ENCODE results near the gene HDAC4.

The HDAC4 gene

DNA sequence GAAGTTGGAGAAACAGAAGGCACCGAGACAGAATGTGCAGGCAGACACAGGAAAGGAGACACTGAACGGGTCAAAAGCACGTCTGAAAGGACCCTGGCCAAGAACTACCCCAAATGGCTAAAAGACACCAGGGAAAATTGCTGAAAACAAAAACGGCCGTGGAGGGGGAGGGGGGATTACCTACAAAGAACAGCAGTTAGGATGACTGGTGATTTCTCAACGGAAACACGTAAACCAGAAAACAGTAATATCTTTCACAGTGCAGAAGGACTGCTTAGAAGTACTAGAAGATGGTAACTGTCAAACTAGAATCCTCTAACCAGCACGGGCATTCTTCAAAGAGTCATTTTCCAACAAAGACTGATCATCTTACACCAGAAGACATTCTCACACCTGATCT is 142.6 kb downstream of the HDAC4 start:
- Histone ChIP-seq H4K20me1 (peaks cover 13 to 97% (median 48%) of the 10 kb centered on the region in 11 experiments; a peak in 21 of 22 replicates), H3K36me3 (peaks cover 0 to 9% (median 0%) of the 10 kb centered on the region in 11 experiments; a peak in 6 of 22 replicates), H3K27me3 (no peaks in the 10 kb centered on the region), H3K4me2 (peak overlapping the region in 3 of 11 experiments; percentile 7 to 69 (median 20); a peak in 3 of 22 replicates), H3K9ac (no peak overlapping the region), H3K4me3 (no peak overlapping the region), H3K27ac (peak overlapping the region in 1 of 11 experiments; percentile 31; a peak in 1 of 22 replicates), H3K9me3 (replicated peaks in 1 of 11) (peaks cover 7 to 20% (median 18%) of the 10 kb centered on the region in 11 experiments; a peak in 20 of 22 replicates), H3K4me1 (peaks cover 76 to 97% (median 83%) of the 10 kb centered on the region in 10 experiments)
- TF ChIP-seq Cebpa-rat (IDR thresholded peaks at IDR 0.05) = no peak

DNA sequence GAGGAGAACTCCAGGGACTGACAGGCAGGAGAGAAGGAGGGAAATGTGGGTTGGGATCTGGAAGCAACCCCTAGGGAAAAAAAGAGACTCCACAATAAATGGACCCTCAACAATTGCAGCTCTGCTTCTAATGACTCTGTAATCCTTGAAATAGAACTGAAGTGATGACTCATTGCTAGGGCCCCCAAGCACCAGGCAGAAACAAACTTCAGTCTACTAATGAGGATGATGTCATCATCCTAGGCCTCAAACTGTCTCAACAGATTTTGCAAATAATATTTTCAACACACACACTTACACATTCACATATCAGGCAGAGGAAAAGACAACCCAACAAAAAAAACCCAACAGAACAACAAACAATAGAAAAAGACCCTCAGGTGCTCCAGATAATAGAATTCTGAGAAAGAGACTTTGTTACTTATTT is 143.3 kb downstream of the HDAC4 start:
- no peak overlapping the region for H3K4me3 ChIP-seq
- peak overlapping the region in 8 of 11 experiments; percentile 31 to 69 (median 52); a peak in 17 of 22 replicates for H3K4me2 ChIP-seq
- H3K9me3 ChIP-seq (replicated peaks in 1 of 11) = peaks cover 7 to 20% (median 18%) of the 10 kb centered on the region in 11 experiments; a peak in 20 of 22 replicates
- H3K27me3 ChIP-seq = no peaks in the 10 kb centered on the region
- H3K36me3 ChIP-seq = peaks cover 0 to 9% (median 0%) of the 10 kb centered on the region in 11 experiments; a peak in 6 of 22 replicates
- H3K27ac ChIP-seq = peak overlapping the region in 1 of 11 experiments; percentile 11; a peak in 1 of 22 replicates
- H4K20me1 ChIP-seq = peaks cover 19 to 98% (median 50%) of the 10 kb centered on the region in 11 experiments; a peak in 21 of 22 replicates
- TF ChIP-seq Cebpa-rat (IDR thresholded peaks at IDR 0.05) = peak in 1 of 11 experiments; percentile 34; a peak in 1 of 22 replicates
- H3K9ac ChIP-seq = no peak overlapping the region
- peaks cover 78 to 100% (median 87%) of the 10 kb centered on the region in 10 experiments for H3K4me1 ChIP-seq

DNA sequence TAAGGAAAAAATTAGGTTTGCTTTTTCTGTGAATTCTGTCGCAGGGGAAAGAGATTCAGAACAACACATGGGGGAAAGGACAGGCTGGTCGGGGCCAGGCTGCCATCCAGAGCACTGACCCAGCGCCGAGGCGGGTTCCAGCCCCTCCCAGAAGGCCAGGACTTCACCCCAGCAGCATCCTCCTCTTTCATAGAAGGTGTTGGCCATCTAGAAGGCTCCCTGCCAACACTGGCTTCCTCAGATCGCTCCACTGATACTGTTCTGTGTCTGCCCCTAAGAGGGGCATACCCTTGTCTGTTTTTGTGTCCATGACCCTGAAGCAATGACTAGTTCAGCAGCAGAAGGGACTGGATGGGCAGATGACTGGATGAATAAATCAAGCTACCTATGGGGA is 144.5 kb downstream of the HDAC4 start:
- peaks cover 28 to 98% (median 51%) of the 10 kb centered on the region in 11 experiments; a peak in 20 of 22 replicates for H4K20me1 ChIP-seq
- H3K9me3 ChIP-seq (replicated peaks in 1 of 11) = peaks cover 7 to 20% (median 18%) of the 10 kb centered on the region in 11 experiments; a peak in 20 of 22 replicates
- H3K27ac ChIP-seq = peak overlapping the region in 1 of 11 experiments; percentile 32; a peak in 2 of 22 replicates
- H3K4me2 ChIP-seq = peak overlapping the region in 8 of 11 experiments; percentile 6 to 36 (median 18); a peak in 8 of 22 replicates
- peaks cover 0 to 9% (median 0%) of the 10 kb centered on the region in 11 experiments; a peak in 6 of 22 replicates for H3K36me3 ChIP-seq
- no peak overlapping the region for H3K9ac ChIP-seq
- H3K4me1 ChIP-seq = peaks cover 78 to 100% (median 88%) of the 10 kb centered on the region in 10 experiments
- H3K4me3 ChIP-seq = no peak overlapping the region
- no peaks in the 10 kb centered on the region for H3K27me3 ChIP-seq
- no peak for TF ChIP-seq Cebpa-rat (IDR thresholded peaks at IDR 0.05)

DNA sequence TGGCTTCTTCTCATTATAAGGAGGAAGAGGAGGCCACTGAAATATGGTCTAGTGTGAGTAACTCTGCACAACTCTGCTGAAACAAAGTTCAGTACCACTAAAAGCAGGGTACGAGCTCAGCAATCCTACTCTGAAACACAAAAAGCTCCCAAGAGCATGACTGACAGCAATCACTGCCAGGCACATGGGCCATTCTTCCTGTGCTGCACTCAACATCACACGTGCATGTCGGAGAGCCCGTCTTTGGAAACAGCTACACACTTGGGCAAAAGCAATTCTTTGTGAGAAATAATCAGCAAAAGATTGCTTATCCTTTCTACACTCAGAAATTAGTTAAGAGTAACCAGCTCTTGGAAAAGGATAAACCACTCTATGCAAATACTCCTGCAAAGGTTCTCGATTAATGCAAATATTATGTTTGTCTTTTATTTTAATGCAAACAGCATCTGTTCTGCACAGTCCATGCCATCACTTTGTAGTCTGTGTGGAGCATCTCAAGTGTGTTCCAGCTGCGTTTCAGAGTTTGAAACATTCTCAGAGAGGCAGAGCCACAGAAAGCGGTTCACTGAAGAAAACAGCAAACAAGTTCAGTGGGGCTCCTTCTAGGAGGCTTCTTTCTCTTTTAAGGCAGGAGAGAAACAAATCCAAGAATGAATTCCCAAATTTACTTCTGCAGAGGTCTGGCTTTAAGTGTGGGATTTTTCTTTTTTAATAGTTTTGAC is 145.0 kb downstream of the HDAC4 start:
- no peak overlapping the region for H3K9ac ChIP-seq
- peak overlapping the region in 1 of 11 experiments; percentile 32; a peak in 1 of 22 replicates for H3K27ac ChIP-seq

DNA sequence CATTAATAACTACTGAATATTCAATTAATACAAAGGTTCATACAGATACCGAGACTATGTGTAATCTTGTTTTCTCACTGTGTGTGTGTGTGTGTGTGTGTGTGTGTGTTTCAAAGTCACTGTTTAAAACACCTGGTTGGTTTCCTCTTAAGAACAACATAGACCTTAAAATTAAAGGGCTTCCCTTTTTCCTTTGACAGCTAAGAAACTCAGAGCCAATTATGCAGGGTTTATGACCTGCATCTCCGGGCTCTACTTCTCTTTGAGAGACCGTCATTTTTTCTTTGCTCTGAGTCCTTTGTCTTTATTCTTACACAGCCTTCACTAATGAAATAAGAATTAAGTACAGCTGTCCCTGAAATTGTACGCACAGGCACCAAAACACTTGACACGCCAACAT is 145.6 kb downstream of the HDAC4 start:
- peak overlapping the region; percentile 11 to 95 (median 22); a peak in 18 of 22 replicates for H3K4me2 ChIP-seq
- peaks cover 0 to 9% (median 0%) of the 10 kb centered on the region in 11 experiments; a peak in 6 of 22 replicates for H3K36me3 ChIP-seq
- peaks cover 78 to 100% (median 88%) of the 10 kb centered on the region in 10 experiments for H3K4me1 ChIP-seq
- H3K9me3 ChIP-seq (replicated peaks in 1 of 11) = peaks cover 7 to 20% (median 18%) of the 10 kb centered on the region in 11 experiments; a peak in 20 of 22 replicates
- peaks cover 34 to 98% (median 52%) of the 10 kb centered on the region in 11 experiments; a peak in 21 of 22 replicates for H4K20me1 ChIP-seq
- no peaks in the 10 kb centered on the region for H3K27me3 ChIP-seq
- no peak overlapping the region for H3K9ac ChIP-seq
- no peak overlapping the region for H3K27ac ChIP-seq
- no peak overlapping the region for H3K4me3 ChIP-seq
- no peak for TF ChIP-seq Cebpa-rat (IDR thresholded peaks at IDR 0.05)

More for the DNA sequence above, 145.0 kb downstream of the HDAC4 start:
- H3K4me1 ChIP-seq = peaks cover 78 to 100% (median 88%) of the 10 kb centered on the region in 10 experiments
- H3K4me3 ChIP-seq = no peak overlapping the region
- H3K36me3 ChIP-seq = peaks cover 0 to 9% (median 0%) of the 10 kb centered on the region in 11 experiments; a peak in 6 of 22 replicates
- peaks cover 33 to 98% (median 51%) of the 10 kb centered on the region in 11 experiments; a peak in 20 of 22 replicates for H4K20me1 ChIP-seq
- H3K27me3 ChIP-seq = no peaks in the 10 kb centered on the region
- peak overlapping the region; percentile 6 to 95 (median 22); a peak in 19 of 22 replicates for H3K4me2 ChIP-seq
- peaks cover 7 to 20% (median 18%) of the 10 kb centered on the region in 11 experiments; a peak in 20 of 22 replicates for H3K9me3 ChIP-seq (replicated peaks in 1 of 11)
- no peak for TF ChIP-seq Cebpa-rat (IDR thresholded peaks at IDR 0.05)

DNA sequence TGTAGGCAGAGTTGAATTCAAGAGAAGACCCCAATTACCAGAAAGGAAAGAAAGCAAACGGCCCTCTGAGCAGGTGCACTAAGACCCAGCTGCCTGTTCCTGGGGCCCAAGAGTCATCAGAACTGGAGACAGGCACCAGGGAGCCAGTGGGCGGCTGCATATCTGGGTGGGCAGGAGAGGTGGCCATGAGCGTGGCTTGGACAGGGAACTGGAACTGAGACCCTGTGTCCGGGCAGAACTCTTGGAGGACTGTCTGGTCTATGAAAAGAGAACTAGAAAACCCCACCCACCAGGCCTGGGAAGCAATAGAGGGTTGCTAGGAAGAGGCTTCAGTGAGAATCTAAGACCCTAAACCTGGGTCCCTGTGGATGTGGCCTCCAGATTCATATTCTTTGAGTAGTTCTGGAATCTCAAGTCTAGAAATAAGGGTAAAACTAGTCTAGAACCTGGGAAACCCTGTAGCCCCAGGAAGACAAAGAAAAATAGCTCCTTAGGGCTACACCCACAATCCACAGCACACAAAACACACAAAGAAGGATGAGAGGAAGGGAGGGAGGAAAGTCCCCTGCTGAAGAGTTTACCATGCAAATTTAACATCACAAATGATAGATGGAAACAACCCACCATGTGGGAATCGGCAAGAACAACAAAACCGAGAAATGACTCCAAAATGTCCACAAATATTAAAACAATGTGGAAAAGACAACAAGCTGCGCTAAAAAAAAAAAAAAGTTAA is 147.0 kb downstream of the HDAC4 start:
- H3K9me3 ChIP-seq (replicated peaks in 1 of 11) = peaks cover 7 to 19% (median 18%) of the 10 kb centered on the region in 11 experiments; a peak in 20 of 22 replicates
- H3K36me3 ChIP-seq = peaks cover 0 to 9% (median 0%) of the 10 kb centered on the region in 11 experiments; a peak in 6 of 22 replicates
- peak overlapping the region in 6 of 10 experiments; percentile 9 to 45 (median 33); a peak in 9 of 20 replicates for H3K4me3 ChIP-seq
- H3K27me3 ChIP-seq = no peaks in the 10 kb centered on the region
- H3K4me1 ChIP-seq = peaks cover 78 to 100% (median 88%) of the 10 kb centered on the region in 10 experiments
- H3K9ac ChIP-seq = peak overlapping the region; percentile 3 to 63 (median 53); a peak in 19 of 22 replicates
- H4K20me1 ChIP-seq = peaks cover 40 to 98% (median 59%) of the 10 kb centered on the region in 11 experiments; a peak in 21 of 22 replicates
- H3K27ac ChIP-seq = peak overlapping the region in 10 of 11 experiments; percentile 9 to 71 (median 64); a peak in 21 of 22 replicates
- TF ChIP-seq Cebpa-rat (IDR thresholded peaks at IDR 0.05) = no peak
- peak overlapping the region; percentile 79 to 95 (median 91) for H3K4me2 ChIP-seq

DNA sequence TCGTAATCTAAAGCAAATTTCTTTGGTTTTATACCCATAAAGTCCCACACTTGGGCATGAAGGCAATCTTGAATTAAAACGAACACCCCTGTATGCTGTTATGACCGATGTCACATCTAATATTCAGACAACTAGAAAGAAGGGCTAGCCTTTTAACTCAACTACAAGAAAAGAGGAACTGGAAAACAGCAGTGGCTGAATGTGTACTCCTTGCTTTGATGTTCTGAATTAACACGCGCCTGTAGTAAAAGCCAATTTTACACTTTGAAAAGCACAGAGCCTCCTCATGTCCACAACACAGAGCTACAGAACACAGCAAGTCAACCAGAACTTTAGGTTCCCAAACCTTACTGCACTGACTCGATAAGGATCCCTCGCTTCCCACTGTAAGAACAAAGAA is 147.6 kb downstream of the HDAC4 start:
- H3K9me3 ChIP-seq (replicated peaks in 1 of 11) = peaks cover 7 to 13% (median 12%) of the 10 kb centered on the region in 11 experiments; a peak in 20 of 22 replicates
- H3K4me1 ChIP-seq = peaks cover 83 to 100% (median 87%) of the 10 kb centered on the region in 10 experiments
- no peak for TF ChIP-seq Cebpa-rat (IDR thresholded peaks at IDR 0.05)
- peaks cover 0 to 5% (median 0%) of the 10 kb centered on the region in 11 experiments; a peak in 6 of 22 replicates for H3K36me3 ChIP-seq
- no peaks in the 10 kb centered on the region for H3K27me3 ChIP-seq
- H3K4me2 ChIP-seq = peak overlapping the region; percentile 79 to 95 (median 91)
- peaks cover 44 to 98% (median 63%) of the 10 kb centered on the region in 11 experiments; a peak in 21 of 22 replicates for H4K20me1 ChIP-seq
- peak overlapping the region; percentile 3 to 63 (median 53); a peak in 20 of 22 replicates for H3K9ac ChIP-seq
- peak overlapping the region in 10 of 11 experiments; percentile 9 to 71 (median 64); a peak in 21 of 22 replicates for H3K27ac ChIP-seq
- peak overlapping the region; percentile 1 to 53 (median 41); a peak in 15 of 20 replicates for H3K4me3 ChIP-seq

Data from BLaER1 treated with 17β-estradiol and CSF1 and Interleukin-3, amounts not matched to agents 10 nM and 100 nM (cell line).